HG03378 (cell line): ENCODE measurements around the gene PHF5A.
"Not testable (repeated sequence)": the region's sequence is repeated elsewhere in the genome, so short reads cannot be mapped to it uniquely, and the experiment has no call there.

Source experiments
- ATAC-seq: cut with Tn5 transposase; IDR thresholded peaks from one replicate; pipeline ENCODE4 v1.9.1; 2021; ENCODE audit warnings: mild to moderate bottlenecking, moderate library complexity; ENCODE audit not compliant: unreplicated experiment

PHF5A gene

DNA sequence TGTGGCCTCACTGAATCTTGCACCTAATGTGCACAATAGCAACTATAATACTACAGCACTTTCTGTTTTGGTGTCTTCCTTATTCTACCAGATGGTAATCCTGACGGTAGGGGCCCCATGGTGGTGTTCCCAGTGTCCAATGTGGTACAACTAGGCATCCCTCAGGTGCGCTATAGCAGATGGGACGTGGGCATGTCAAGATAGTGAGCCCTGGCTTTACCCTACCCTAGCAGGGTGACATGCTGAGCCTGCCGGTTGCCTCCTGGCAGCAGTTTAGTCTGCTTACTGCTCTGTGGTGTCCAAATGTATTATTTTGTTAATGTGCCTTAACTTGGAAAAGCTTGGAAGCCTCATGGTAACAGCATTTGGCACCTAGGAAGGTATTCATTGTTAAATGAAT, 19.6 kb upstream of the PHF5A start:
- ATAC-seq: no peak

DNA sequence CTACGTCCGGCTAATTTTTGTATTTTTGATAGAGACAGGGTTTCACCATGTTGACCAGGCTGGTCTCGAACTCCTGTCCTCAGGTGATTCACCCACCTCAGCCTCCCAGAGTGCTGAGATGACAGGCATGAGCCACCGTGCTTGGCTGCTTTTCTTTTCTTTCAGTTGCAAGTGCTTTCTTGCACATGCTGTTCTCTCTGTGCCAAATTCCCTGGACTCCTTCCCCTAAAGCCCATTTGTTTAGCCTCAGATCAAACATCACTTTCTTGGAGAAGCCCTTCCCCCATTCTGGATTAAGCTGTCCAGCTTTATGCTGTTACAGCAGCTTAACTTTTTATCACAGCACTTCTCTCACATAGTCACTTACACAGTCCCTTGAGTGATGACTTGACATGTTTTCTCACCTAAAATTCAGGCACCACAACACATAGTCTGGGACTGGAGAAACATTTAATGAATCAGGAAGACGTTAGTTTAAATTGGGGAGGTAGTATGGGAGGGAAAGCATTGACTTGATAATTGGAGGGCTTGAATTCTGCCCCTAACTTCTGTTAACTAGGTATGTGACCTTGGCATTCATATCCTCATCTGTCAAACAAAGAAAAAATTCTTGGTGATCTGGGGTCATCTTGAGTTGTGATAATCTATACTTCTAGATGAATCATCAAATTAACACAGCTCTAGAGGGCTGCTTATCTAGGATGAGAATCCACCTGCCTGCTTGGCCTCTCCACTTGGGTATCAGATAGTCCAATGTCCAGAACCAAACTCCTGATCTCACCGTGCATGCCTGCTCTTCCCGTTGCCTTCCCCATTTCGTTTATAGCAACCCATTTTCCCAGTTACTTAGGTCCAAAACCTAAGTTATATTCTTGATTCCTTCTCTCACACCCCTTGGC, 18.8 kb upstream of the PHF5A start:
- no peak for ATAC-seq

DNA sequence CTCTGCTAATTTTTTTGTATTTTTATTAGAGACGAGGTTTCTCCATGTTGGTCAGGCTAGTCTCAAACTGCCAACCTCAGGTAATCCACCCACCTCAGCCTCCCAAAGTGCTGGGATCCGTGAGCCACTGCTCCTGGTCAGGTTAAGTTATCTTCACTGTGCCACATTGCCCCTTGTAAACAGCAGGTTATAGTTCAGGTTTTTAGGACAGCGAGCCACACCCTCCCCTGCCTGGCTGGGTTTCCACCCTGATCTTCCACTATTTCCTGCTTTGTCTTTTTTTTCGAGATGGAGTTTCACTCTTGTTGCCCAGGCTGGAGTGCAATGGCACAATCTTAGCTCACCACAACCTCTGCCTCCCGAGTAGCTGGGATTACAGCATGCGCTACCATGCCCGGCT, 16.5 kb upstream of the PHF5A start:
- ATAC-seq: no peak

DNA sequence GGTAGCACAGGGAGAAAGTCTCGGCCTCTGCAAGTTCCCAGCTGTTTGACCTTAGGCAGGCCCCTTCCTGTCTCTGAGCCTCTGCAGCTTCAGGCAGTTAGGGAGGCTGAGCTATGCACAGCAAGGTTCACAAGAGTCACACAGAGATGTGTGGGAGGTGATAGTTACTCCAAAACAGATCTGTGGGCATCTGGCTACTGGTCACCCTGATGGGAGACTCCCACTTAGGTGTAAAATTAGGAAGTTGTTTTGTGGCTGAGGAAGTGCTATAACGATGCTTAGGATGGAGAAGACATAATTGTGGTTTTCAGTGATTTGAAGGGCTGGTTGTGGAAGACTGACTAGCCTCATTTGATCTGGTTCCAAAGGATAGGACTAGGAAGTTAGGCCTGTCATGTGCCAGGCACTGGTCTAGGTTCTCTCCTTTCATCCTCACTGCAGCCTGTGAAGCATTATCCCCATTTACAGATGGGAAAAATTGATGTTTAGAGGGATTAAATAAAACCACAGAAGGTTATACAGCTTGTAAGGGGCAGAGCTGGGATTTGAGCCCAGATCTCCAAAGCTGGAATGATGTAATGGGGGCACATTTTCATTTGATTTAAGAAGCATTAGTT, 13.9 kb upstream of the PHF5A start:
- no peak for ATAC-seq

DNA sequence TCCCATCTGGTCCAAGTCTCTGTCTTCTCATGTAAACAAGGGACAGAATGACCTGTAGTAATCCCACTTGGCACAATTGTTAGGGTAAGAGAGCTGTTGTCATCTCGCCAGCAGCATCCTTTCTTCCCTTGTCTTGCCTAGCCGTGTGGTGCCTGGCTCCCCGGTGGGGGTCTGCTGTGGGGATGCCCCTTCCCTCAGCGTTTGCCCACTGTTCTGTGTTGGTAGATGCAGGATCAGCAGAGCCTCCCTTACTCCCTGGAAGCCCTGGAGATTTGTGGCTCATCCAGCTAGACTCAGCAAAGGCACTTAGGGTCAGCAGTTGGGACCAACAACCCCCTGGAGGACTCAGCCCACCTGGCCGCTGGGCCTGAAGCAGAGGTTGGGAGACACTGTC, 13.4 kb upstream of the PHF5A start:
- no peak for ATAC-seq

DNA sequence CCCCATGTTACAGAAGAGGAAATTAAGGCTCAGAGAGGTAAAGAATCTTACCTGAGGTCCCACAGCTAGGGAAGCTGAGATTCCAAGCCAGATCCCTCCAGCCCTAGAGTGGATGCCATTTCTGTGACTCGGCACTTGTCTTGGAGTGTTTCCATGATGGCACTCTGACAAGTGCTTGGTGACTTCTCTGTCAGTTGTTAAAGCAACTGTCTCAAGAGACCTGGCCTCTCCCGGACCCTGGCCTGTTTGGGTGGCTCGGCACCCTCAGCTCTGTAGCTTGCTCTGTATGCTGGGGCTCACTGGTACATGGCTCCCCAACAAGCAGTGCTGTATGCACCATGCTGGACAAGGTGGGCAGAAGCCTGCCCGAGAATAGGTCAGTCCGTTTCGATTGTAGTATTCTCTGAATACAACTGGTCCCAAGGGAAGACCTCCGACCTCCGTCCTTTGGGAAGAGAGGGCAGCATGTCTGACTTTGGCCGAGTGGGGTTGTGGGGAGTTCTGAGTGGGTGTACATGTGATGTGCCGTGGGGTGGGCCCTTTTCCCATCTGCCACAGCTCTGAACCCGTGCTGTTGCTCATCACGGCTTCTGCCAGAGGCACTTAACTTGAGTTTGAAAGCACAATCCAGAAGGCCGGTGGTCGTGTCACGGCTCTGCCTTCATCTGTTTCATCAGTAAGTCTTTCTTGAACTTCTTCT, 12.8 kb upstream of the PHF5A start:
- no peak for ATAC-seq

DNA sequence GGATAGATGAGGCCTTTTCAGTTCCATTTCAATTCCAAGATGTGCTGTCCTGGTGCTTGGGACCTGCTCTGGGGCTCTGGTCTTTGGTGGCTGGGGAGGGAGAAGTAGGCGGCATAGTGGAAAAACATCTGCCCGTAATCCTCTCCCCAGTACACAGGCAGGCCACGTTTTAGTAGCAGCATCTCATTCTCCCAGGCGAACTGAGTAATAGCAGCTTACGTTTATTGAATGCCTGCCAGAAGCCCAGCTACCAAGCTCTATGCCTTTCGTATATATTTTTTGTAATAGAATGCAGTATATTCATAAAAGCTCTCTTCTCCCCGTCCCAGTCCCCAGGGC, 11.9 kb upstream of the PHF5A start:
- ATAC-seq: no peak

DNA sequence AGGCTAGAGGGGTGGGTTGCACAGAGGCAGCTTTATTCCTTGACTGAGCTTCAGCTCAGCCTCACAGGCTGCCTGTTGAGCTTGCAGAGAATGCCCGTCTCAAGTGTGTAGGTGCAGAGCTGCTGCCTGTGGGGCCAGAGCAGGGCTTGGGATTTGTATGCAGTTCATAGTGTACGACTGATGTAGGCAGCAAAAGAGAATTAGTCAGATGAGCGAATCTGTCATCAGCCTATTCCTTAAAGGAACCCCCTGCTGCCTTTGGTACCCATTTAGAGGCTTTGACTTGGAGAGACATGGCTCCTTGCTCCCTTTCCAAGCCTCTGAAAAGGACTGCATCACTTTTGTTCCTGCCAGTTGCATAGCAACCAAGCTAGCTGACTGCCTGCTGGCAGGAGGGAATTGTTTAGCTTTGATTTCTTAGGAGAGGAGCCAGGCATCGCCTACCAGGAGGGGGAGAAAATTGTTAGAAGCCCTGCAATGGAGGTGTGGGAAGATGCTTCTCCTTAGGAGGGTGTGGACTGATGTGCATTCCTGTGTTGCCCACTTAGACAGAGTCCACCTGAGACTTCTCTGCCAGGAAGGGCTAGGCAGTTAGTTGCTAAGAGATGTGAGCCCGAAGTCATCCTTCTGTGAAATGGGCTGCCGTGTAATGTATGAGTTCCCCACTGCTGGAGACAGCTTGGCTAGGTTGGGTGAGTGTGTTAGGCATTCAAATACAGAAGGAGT, 11.3 kb upstream of the PHF5A start:
- no peak for ATAC-seq

DNA sequence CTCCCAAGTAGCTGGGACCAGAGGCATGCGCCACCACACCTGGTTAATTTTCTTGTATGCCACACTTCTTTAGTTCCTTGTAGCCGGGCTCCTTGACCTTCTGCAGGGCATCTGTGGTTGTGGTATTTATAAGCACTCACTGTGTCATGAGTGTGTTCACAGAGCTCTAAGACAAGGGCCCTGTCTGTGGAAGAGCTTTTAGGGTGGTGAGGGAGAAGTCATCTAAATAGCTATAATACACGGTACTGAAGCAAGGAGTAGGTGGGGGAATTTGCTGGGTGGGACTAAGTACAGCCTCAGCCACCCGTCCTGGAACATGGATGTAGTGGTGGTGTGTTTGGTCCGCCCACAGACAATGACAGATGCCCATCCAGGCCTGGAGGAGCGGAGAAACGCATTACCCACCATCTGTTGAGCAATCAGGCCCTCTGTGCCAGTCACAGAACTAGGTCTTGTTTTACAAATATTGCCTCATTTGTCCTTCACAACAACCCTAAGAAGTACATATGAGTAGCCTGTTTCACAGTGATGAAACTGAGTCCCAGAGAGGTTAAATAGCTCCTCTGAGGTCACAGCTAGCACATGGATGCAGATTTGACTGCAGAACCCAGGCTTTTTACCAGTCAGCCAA, 10.5 kb upstream of the PHF5A start:
- no peak for ATAC-seq

DNA sequence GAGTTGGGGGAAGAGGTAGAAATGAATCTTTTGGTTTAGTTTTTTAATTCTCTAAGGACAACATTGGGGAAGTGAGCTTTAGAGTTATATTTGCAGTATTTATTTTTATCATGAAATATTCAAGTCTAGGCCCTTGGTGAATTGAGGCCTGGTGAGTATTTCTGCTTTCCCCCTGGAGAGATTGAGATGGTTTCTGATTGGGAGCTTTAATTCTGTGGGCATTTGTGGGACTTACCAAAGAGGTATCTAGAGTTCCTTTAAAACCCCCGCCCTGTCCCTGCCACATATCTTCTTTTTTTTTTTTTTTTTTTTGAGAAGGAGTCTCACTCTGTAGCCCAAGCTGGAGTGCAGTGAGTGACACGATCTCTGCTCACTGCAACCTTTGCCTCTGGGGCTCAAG, 10.0 kb upstream of the PHF5A start:
- no peak for ATAC-seq

DNA sequence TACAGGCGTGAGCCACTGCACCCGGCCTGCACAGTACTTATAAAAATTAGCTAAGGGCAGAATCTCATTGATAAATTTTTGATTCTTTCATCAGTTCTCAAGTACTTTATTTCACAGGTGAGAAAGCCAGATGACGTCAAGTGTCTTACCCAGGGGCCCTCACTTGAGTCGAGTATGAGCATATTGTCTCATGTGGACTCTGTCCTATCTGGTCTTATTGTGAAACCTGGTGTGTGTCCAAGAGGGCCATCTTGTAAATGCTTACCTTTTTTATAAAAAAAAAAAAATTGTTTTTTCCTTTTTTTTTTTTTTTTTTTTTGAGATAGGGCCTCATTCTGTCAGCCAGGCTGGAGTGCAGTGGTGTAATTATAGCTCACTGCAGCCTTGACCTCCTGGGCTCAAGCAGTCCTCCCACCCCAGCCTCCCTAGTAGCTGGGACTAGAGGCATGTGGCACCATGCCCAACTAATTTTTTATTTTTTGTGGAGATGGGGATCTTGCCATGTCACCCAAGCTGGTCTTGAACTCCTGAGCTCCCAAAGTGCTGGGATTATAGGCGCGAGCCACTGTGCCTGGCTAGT, 6.5 kb upstream of the PHF5A start:
- ATAC-seq: no peak

DNA sequence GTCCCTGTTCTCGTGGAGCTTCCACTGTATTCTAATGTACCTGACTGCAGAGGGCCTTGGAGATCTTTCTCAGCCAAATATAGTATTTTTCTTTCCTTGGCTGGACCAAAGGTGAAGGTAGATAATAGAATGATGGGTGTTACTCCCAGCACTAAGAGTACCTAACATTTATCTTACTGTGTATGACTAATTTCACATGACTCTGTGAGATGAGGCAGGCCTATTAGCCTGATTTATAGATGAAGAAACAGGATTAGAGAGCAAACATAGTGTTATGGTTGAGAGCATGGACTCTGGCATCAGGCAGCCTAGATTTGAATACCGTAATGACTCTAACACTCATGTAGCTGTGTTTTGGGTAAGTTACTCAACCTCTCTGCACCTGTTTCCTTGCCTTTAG, 3.1 kb upstream of the PHF5A start:
- ATAC-seq: no peak

DNA sequence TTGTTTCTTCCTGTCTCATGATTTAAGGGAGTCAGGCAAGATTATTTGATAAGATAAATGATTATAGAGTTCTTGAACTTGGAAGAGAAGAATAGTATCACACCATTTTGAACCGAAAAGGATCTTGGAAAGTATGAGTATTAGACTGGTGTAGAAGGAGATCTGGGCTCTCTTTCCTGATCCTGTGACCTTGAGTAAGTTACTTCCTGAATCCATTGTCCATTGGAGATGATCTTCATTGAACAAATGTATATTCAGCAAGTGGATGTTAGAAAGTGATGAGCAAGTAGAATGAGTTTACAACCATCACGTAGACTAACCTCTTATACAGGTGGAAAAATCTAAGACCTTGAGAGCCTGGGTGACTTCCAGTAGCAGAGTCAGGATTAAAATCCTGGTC, 2.4 kb upstream of the PHF5A start:
- ATAC-seq: no peak

DNA sequence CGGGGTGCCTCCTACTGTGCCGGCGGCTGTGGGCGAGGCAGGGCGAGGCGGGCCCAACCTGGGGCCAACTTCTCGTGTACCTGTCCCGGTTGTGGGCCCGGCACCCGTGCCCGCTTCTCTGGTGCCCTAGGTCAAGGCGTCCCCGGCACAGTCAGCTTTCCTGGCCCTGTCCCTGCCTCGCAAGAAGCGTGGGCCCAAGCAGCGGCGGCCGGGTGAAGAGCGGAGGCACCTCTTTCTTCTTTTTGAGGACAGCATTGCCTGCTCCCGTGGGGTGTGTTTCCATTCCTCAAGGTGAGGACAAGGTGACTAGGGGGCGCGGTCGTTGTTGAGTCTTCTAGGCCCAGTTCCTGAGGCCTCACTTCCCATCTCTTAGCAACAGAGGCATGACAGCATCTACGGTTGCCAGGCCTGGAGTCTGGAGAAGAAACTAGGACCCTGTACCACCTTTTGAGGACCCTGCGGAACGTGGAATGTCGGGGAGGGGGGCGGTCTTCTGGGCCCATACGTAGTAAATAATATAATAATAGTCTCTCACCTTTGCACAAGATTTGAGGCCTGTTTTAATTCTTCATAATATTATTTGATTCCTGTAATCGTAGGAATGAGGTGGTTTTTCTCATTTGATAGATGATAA, 843 bp upstream of the PHF5A start:
- ATAC-seq: peak; percentile 7

DNA sequence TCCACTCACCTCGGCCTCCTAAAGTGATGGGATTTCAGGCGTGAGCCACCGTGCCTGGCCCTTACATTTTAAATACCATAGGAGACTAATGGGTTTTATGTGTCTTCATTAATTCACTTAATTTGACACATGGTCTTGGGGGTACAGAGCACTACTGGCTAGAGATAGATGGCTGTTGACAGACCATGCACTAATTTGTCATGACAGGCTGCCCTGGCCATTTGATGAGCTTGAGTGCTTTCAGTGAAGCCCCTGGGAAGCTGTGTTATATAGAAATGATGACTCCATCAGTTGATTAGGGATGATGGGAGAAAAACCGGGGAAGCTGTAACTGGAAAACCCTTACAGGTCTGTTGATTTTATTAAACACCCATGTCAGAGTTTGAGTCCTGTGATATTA, 6.6 kb downstream of the PHF5A start:
- no peak for ATAC-seq

DNA sequence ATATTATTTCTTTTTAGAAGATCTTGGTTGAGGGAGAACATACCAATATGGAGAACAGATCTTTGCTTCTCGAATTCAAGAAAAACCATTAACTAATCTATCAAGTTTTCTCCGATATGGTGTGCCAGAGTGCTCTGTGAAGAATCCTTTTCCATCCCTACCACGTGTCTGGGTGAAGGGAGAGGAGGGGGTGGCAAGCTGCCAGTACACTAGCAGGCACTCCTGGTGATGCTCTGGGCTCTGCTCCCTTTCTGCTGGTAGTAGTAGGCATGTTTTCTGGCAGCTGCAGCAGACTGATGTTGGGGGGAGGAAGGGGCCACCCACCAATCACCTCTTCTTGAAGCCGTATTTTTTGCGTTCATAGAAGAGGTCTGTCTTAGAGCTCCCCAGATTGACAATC, 8.4 kb downstream of the PHF5A start:
- ATAC-seq: not testable (repeated sequence)

DNA sequence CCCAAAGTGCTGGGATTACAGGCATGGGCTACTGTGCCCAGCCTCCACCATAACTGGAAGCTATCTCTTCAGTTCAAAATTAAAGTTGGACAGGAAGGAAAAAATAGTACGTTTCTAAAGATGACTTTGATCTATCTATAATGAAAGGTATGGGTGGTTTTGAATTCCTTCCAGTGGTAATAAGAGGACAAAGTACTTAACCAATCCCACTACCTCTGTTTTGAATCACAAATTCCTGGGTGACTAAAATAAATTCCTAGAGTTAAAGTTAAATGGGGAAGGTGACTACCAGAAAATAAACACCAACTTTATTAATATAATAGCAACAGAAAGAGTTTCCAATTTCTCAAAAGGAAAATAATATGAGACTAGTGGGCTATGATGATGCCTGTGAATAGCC, 9.1 kb downstream of the PHF5A start:
- ATAC-seq: no peak

DNA sequence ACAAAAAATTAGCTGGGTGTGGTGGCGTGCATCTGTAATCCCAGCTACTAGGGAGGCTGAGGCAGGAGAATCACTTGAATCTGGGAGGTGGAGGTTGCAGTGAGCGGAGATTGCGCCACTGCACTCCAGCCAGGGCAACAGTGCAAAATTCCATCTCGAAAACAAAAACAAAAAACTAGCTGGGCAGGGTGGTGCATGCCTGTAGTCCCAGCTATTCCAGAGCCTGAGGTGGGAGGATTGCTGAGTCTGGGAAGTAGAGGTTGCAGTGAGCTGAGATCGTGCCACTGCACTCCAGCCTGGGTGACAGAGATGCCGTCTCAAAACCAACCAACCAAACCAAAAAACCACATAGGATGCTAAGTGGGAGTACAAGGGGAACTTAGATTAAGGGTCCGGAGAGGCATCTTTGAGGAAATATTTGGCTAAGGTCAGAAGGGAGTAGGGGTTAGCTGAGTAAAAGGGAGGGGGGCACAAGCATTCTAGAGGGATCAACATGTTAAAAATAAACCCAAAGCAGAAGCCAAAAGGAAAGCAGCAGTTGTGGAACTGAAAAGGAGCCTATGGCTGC, 10.2 kb downstream of the PHF5A start:
- no peak for ATAC-seq

DNA sequence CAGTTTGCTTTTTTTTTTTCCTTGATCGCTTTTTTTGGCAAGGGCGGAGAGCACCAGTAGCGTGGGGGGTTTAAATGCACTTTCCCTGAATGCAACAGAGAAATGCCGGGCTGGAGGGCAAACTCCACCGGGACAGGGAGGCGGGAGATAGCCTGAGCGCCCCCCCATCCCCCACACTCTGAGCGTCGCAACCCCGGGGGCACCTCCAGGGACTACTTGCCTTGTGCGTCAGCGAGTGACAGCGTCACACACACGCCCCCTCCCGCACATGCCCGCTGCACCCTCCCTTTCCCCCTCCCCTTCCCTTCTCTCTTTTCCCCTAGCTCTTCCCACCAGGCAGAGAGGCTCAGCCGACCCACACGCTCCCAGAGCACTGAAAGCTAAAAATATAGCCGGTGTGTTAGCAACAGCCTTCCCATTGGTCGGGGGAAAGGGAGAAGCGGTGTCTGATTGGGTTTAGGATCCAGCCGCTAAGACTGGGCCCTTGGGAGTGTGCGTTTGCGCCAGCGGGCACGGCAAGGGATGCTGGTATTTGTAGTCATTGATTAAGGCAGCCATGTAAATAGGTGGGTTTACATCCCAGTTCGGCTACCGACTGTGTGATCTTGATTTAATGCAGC, 20.2 kb downstream of the PHF5A start:
- ATAC-seq: peak; percentile 53
